GM18526 (cell line): Measurements from ENCODE around the gene CFAP410.

Experiments
- POLR2A ChIP-seq: IDR thresholded peaks from 3 replicates; pipeline ENCODE4 v1.6.1; 2011; ENCODE audit not compliant: insufficient read length; ENCODE audit errors: extremely low read depth

The CFAP410 gene

GRCh38 chr21:44338971-44339910, at the start of gene CFAP410:
Gene CFAP410, minus strand, starts transcription at chr21:44339390. Its CDS starts 196 bp downstream, at chr21:44339194.
- TF ChIP-seq POLR2A: peak; percentile 93

GRCh38 chr21:44384968-44385367, 45.8 kb upstream of the CFAP410 start:
- TF ChIP-seq POLR2A: no peak

GRCh38 chr21:44383216-44383615, 44.0 kb upstream of the CFAP410 start:
- no peak for TF ChIP-seq POLR2A

- no peak for TF ChIP-seq POLR2A
Observed at GRCh38 chr21:44382536-44382935, 43.3 kb upstream of the CFAP410 start.

- no peak for TF ChIP-seq POLR2A
Observed at GRCh38 chr21:44381874-44382273, 42.7 kb upstream of the CFAP410 start.

- TF ChIP-seq POLR2A: no peak
Observed at GRCh38 chr21:44380876-44381275, 41.7 kb upstream of the CFAP410 start.

- no peak for TF ChIP-seq POLR2A
Observed at GRCh38 chr21:44379991-44380865, 41.0 kb upstream of the CFAP410 start.

GRCh38 chr21:44379515-44379848, 40.3 kb upstream of the CFAP410 start:
- no peak for TF ChIP-seq POLR2A

GRCh38 chr21:44378646-44379514, 39.7 kb upstream of the CFAP410 start:
- no peak for TF ChIP-seq POLR2A

- TF ChIP-seq POLR2A: no peak
Observed at GRCh38 chr21:44377922-44378645, 38.9 kb upstream of the CFAP410 start.

GRCh38 chr21:44377201-44377921, 38.2 kb upstream of the CFAP410 start:
- no peak for TF ChIP-seq POLR2A

GRCh38 chr21:44376606-44377005, 37.4 kb upstream of the CFAP410 start:
- TF ChIP-seq POLR2A: no peak

- no peak for TF ChIP-seq POLR2A
Observed at GRCh38 chr21:44375761-44376241, 36.6 kb upstream of the CFAP410 start.

GRCh38 chr21:44375281-44375651, 36.1 kb upstream of the CFAP410 start:
- TF ChIP-seq POLR2A: no peak
